Erythroblast (primary cell): ENCODE results near the gene CLDN1.

Experiments used
- DNase-seq, 2 experiments: peaks; one replicate each; lab custom pipeline; 2025; lab: John Stamatoyannopoulos, UW
- GATA1 ChIP-seq: IDR thresholded peaks from 2 replicates; pipeline ENCODE4 v1.6.1; 2011; ENCODE audit warnings: low read depth, mild to moderate bottlenecking, control low read depth, low read length, moderate library complexity
- POLR2A ChIP-seq: IDR thresholded peaks from 2 replicates; pipeline ENCODE4 v1.6.1; 2011; ENCODE audit warnings: mild to moderate bottlenecking, low read length

CLDN1 gene

DNA sequence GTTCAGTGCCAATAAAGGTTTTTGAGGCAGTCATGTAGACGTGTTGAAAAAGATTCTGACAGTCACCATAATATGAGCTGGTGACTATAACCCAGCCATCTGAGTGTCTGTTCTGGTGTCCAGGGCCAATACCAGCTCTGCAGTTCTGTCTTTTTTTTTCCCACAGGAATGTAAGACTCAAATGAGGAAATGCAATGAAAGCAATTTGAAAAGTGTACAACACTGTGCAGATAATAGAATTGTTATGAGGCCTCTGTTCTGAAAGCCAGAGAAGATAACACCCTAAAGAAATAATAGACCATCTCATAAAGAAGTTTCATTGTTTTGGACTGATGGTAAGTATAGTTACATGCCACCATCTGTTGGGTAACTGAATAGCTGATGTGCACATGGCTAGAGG is 57.1 kb downstream of the CLDN1 start:
- DNase-seq = no peak
- TF ChIP-seq GATA1 = no peak
- no peak for TF ChIP-seq POLR2A

GRCh38 chr3:190261740-190262139 is 60.5 kb downstream of the CLDN1 start:
- TF ChIP-seq POLR2A (no peak), GATA1 (no peak)
- DNase-seq = peak; percentile 3

DNA sequence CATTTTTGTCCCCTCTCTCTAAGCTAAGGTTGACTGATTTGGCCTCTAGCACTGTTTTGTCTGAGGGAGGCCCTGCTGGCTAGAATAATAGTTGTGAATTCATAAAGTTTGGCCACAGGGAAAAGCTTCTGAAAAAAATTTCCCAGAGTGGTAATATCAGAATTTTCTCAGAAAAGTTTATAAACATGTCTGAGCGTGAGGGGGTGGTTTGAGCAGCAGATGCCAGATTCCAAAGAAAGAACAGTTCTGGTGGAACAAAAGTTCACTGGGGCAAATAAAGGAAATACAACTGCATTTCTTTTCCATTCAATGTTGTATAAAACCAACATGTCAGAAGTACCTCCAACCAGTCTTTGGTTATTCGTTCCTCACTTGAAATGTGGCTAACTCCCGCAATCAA is 61.2 kb downstream of the CLDN1 start:
- no peak for TF ChIP-seq POLR2A
- TF ChIP-seq GATA1 = no peak
- DNase-seq = no peak

GRCh38 chr3:190260301-190260700 is 61.9 kb downstream of the CLDN1 start:
- no peak for DNase-seq
- no peak for TF ChIP-seq GATA1

DNA sequence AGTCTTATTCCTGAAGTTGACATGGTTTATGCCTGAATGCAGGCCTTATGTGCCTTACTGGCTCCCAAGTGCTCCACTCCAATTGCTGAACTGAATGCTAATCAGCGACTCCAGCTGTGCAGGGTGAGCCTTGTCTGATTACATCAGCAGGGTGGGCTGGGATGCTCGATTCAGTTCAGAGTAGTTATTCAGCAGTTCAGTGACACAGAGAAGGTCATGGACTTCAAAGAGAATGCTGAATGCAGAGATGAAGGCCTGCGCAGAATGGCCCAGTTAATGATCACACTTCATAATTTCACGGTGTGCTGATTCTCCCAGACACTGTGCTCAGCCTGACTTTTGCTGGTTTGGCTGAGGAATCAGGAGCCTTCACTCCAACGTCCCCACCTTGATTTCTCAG is 63.6 kb downstream of the CLDN1 start:
- DNase-seq = peak; percentile 84 to 90
- TF ChIP-seq GATA1 (no peak), POLR2A (no peak)
